ENCODE results near the gene MYO10. TPM values are rescaled to one million over a fixed set of nuclear protein-coding genes. Genes with fewer than 3 reads are reported as not detected.

MYO10 gene
- total and polyA plus RNA-seq, 2 experiments from 2014 or later: 8.2 to 9.3 TPM

- DNase-seq (ENCODE audit: low read depth in 1 of 2, low spot score in 1 of 2): no peak
- no peak overlapping the region for H3K27ac ChIP-seq
- no peaks in the 10 kb centered on the region for H3K36me3 ChIP-seq
- TF ChIP-seq CTCF (IDR thresholded peaks at IDR 0.05; ENCODE audit: low read depth, low read length): no peak
- H3K27me3 ChIP-seq: no peaks in the 10 kb centered on the region
- H3K4me3 ChIP-seq: no peak overlapping the region
- no peaks in the 10 kb centered on the region for H3K9me3 ChIP-seq (ENCODE audit: low read depth)
- no peaks in the 10 kb centered on the region for H3K4me1 ChIP-seq (ENCODE audit: low read depth)
Observed at GRCh38 chr5:16953729-16954128, 17.6 kb upstream of the MYO10 start.

- Histone ChIP-seq H3K4me1 (ENCODE audit: low read depth) (no peaks in the 10 kb centered on the region), H3K36me3 (no peaks in the 10 kb centered on the region), H3K27me3 (no peaks in the 10 kb centered on the region), H3K4me3 (no peak overlapping the region), H3K27ac (no peak overlapping the region), H3K9me3 (ENCODE audit: low read depth) (no peaks in the 10 kb centered on the region)
- DNase-seq (ENCODE audit: low read depth in 1 of 2, low spot score in 1 of 2): no peak
- TF ChIP-seq CTCF (IDR thresholded peaks at IDR 0.05; ENCODE audit: low read depth, low read length): no peak
Observed at GRCh38 chr5:16952968-16953671, 17.0 kb upstream of the MYO10 start.

- Histone ChIP-seq H3K27ac (no peak overlapping the region), H3K36me3 (no peaks in the 10 kb centered on the region), H3K27me3 (no peaks in the 10 kb centered on the region), H3K4me3 (no peak overlapping the region), H3K9me3 (ENCODE audit: low read depth) (no peaks in the 10 kb centered on the region), H3K4me1 (ENCODE audit: low read depth) (peaks cover 6% of the 10 kb centered on the region)
- no peak for DNase-seq (ENCODE audit: low read depth in 1 of 2, low spot score in 1 of 2)
- TF ChIP-seq CTCF (IDR thresholded peaks at IDR 0.05; ENCODE audit: low read depth, low read length): no peak
Observed at GRCh38 chr5:16946725-16947124, 10.6 kb upstream of the MYO10 start.

GRCh38 chr5:16944816-16945562, 8.9 kb upstream of the MYO10 start:
- no peak overlapping the region for H3K27ac ChIP-seq
- H3K36me3 ChIP-seq: no peaks in the 10 kb centered on the region
- H3K27me3 ChIP-seq: no peaks in the 10 kb centered on the region
- no peaks in the 10 kb centered on the region for H3K9me3 ChIP-seq (ENCODE audit: low read depth)
- TF ChIP-seq CTCF (IDR thresholded peaks at IDR 0.05; ENCODE audit: low read depth, low read length): no peak
- peak in 1 of 2 donors; percentile 44 for DNase-seq (ENCODE audit: low read depth in 1 of 2, low spot score in 1 of 2)
- H3K4me1 ChIP-seq (ENCODE audit: low read depth): peaks cover 6% of the 10 kb centered on the region
- no peak overlapping the region for H3K4me3 ChIP-seq

GRCh38 chr5:16943846-16944678, 8.0 kb upstream of the MYO10 start:
- peaks cover 6% of the 10 kb centered on the region for H3K4me1 ChIP-seq (ENCODE audit: low read depth)
- H3K27me3 ChIP-seq: no peaks in the 10 kb centered on the region
- no peaks in the 10 kb centered on the region for H3K9me3 ChIP-seq (ENCODE audit: low read depth)
- H3K36me3 ChIP-seq: no peaks in the 10 kb centered on the region
- TF ChIP-seq CTCF (IDR thresholded peaks at IDR 0.05; ENCODE audit: low read depth, low read length): no peak
- DNase-seq (ENCODE audit: low read depth in 1 of 2, low spot score in 1 of 2): peak in 1 of 2 donors; percentile 44
- H3K27ac ChIP-seq: no peak overlapping the region
- no peak overlapping the region for H3K4me3 ChIP-seq

Measured in cardiac muscle cell (in vitro differentiated cells and primary cell).